ENCODE measurements around the gene METTL9. TPM values are rescaled to one million over a fixed set of nuclear protein-coding genes. Genes with fewer than 3 reads are reported as not detected.

METTL9 gene
- total and polyA plus RNA-seq, 4 donors = 159 to 207 (median 179) TPM

GRCh38 chr16:21613361-21613760, 14.0 kb downstream of the METTL9 start:
- Histone ChIP-seq H3K27me3 (ENCODE audit: control insufficient read depth, insufficient read depth, low read length) (no peaks in the 10 kb centered on the region), H3K9me3 (ENCODE audit: control insufficient read depth, insufficient read depth, low read length) (no peaks in the 10 kb centered on the region), H3K36me3 (ENCODE audit: control insufficient read depth, insufficient read depth, low read length) (no peaks in the 10 kb centered on the region), H3K4me1 (ENCODE audit: control insufficient read depth, insufficient read depth, low read length) (peaks cover 2% of the 10 kb centered on the region), H3K4me3 (ENCODE audit: low read depth, low read length) (no peak overlapping the region), H3K27ac (ENCODE audit: low read depth, low read length) (no peak overlapping the region)
- 58% methylated on average over 1 of the region's 4 CpGs for WGBS (ENCODE audit: insufficient coverage)
- no peak for DNase-seq (ENCODE audit: low read depth in 4 of 6, low spot score in 6 of 6)

- no peak for DNase-seq (ENCODE audit: low read depth in 4 of 6, low spot score in 6 of 6)
- Histone ChIP-seq H3K4me3 (ENCODE audit: low read depth, low read length) (no peak overlapping the region), H3K4me1 (ENCODE audit: control insufficient read depth, insufficient read depth, low read length) (peaks cover 2% of the 10 kb centered on the region), H3K36me3 (ENCODE audit: control insufficient read depth, insufficient read depth, low read length) (peaks cover 3% of the 10 kb centered on the region), H3K9me3 (ENCODE audit: control insufficient read depth, insufficient read depth, low read length) (no peaks in the 10 kb centered on the region), H3K27me3 (ENCODE audit: control insufficient read depth, insufficient read depth, low read length) (no peaks in the 10 kb centered on the region), H3K27ac (ENCODE audit: low read depth, low read length) (no peak overlapping the region)
- WGBS (ENCODE audit: insufficient coverage) = no CpG with 5 or more reads among the region's 2 CpGs
These were observed 14.4 kb downstream of the METTL9 start for GRCh38 chr16:21613781-21614180.

- no peak overlapping the region for H3K4me3 ChIP-seq (ENCODE audit: low read depth, low read length)
- peaks cover 6% of the 10 kb centered on the region for H3K36me3 ChIP-seq (ENCODE audit: control insufficient read depth, insufficient read depth, low read length)
- WGBS (ENCODE audit: insufficient coverage) = 95% methylated on average over 2 of the region's 3 CpGs
- no peak for DNase-seq (ENCODE audit: low read depth in 4 of 6, low spot score in 6 of 6)
- peaks cover 2% of the 10 kb centered on the region for H3K4me1 ChIP-seq (ENCODE audit: control insufficient read depth, insufficient read depth, low read length)
- no peak overlapping the region for H3K27ac ChIP-seq (ENCODE audit: low read depth, low read length)
- H3K9me3 ChIP-seq (ENCODE audit: control insufficient read depth, insufficient read depth, low read length) = no peaks in the 10 kb centered on the region
- H3K27me3 ChIP-seq (ENCODE audit: control insufficient read depth, insufficient read depth, low read length) = no peaks in the 10 kb centered on the region
These were observed 15.5 kb downstream of the METTL9 start for GRCh38 chr16:21614896-21615295.

GRCh38 chr16:21617607-21618006, 18.2 kb downstream of the METTL9 start:
- no peaks in the 10 kb centered on the region for H3K27me3 ChIP-seq (ENCODE audit: control insufficient read depth, insufficient read depth, low read length)
- no CpG with 5 or more reads among the region's 3 CpGs for WGBS (ENCODE audit: insufficient coverage)
- DNase-seq (ENCODE audit: low read depth in 4 of 6, low spot score in 6 of 6) = no peak
- peaks cover 11% of the 10 kb centered on the region for H3K36me3 ChIP-seq (ENCODE audit: control insufficient read depth, insufficient read depth, low read length)
- no peaks in the 10 kb centered on the region for H3K4me1 ChIP-seq (ENCODE audit: control insufficient read depth, insufficient read depth, low read length)
- no peak overlapping the region for H3K4me3 ChIP-seq (ENCODE audit: low read depth, low read length)
- no peak overlapping the region for H3K27ac ChIP-seq (ENCODE audit: low read depth, low read length)
- no peaks in the 10 kb centered on the region for H3K9me3 ChIP-seq (ENCODE audit: control insufficient read depth, insufficient read depth, low read length)

- H3K27ac ChIP-seq (ENCODE audit: low read depth, low read length) = no peak overlapping the region
- no CpG with 5 or more reads among the region's 5 CpGs for WGBS (ENCODE audit: insufficient coverage)
- no peak for DNase-seq (ENCODE audit: low read depth in 4 of 6, low spot score in 6 of 6)
- H3K36me3 ChIP-seq (ENCODE audit: control insufficient read depth, insufficient read depth, low read length) = peaks cover 11% of the 10 kb centered on the region
- no peaks in the 10 kb centered on the region for H3K9me3 ChIP-seq (ENCODE audit: control insufficient read depth, insufficient read depth, low read length)
- no peaks in the 10 kb centered on the region for H3K4me1 ChIP-seq (ENCODE audit: control insufficient read depth, insufficient read depth, low read length)
- H3K4me3 ChIP-seq (ENCODE audit: low read depth, low read length) = no peak overlapping the region
- H3K27me3 ChIP-seq (ENCODE audit: control insufficient read depth, insufficient read depth, low read length) = no peaks in the 10 kb centered on the region
These were observed 18.9 kb downstream of the METTL9 start for GRCh38 chr16:21618281-21618680.

- H3K27me3 ChIP-seq (ENCODE audit: control insufficient read depth, insufficient read depth, low read length) = no peaks in the 10 kb centered on the region
- 91% methylated on average over 3 of the region's 4 CpGs for WGBS (ENCODE audit: insufficient coverage)
These were observed 20.5 kb downstream of the METTL9 start for GRCh38 chr16:21619765-21620425.

GRCh38 chr16:21620592-21620991, 21.2 kb downstream of the METTL9 start:
- Histone ChIP-seq H3K9me3 (ENCODE audit: control insufficient read depth, insufficient read depth, low read length) (no peaks in the 10 kb centered on the region), H3K27ac (ENCODE audit: low read depth, low read length) (no peak overlapping the region), H3K4me3 (ENCODE audit: low read depth, low read length) (no peak overlapping the region), H3K4me1 (ENCODE audit: control insufficient read depth, insufficient read depth, low read length) (no peaks in the 10 kb centered on the region), H3K27me3 (ENCODE audit: control insufficient read depth, insufficient read depth, low read length) (no peaks in the 10 kb centered on the region), H3K36me3 (ENCODE audit: control insufficient read depth, insufficient read depth, low read length) (peaks cover 14% of the 10 kb centered on the region)
- DNase-seq (ENCODE audit: low read depth in 4 of 6, low spot score in 6 of 6) = no peak

More at GRCh38 chr16:21619765-21620425, 20.5 kb downstream of the METTL9 start:
- no peak overlapping the region for H3K4me3 ChIP-seq (ENCODE audit: low read depth, low read length)
- H3K9me3 ChIP-seq (ENCODE audit: control insufficient read depth, insufficient read depth, low read length) = no peaks in the 10 kb centered on the region
- no peaks in the 10 kb centered on the region for H3K4me1 ChIP-seq (ENCODE audit: control insufficient read depth, insufficient read depth, low read length)
- DNase-seq (ENCODE audit: low read depth in 4 of 6, low spot score in 6 of 6) = no peak
- H3K36me3 ChIP-seq (ENCODE audit: control insufficient read depth, insufficient read depth, low read length) = peaks cover 14% of the 10 kb centered on the region
- H3K27ac ChIP-seq (ENCODE audit: low read depth, low read length) = no peak overlapping the region

- no peak overlapping the region for H3K4me3 ChIP-seq (ENCODE audit: low read depth, low read length)
- H3K36me3 ChIP-seq (ENCODE audit: control insufficient read depth, insufficient read depth, low read length) = peaks cover 14% of the 10 kb centered on the region
- H3K4me1 ChIP-seq (ENCODE audit: control insufficient read depth, insufficient read depth, low read length) = no peaks in the 10 kb centered on the region
- no peaks in the 10 kb centered on the region for H3K27me3 ChIP-seq (ENCODE audit: control insufficient read depth, insufficient read depth, low read length)
- no CpG with 5 or more reads among the region's 1 CpG for WGBS (ENCODE audit: insufficient coverage)
- H3K9me3 ChIP-seq (ENCODE audit: control insufficient read depth, insufficient read depth, low read length) = no peaks in the 10 kb centered on the region
- H3K27ac ChIP-seq (ENCODE audit: low read depth, low read length) = no peak overlapping the region
- DNase-seq (ENCODE audit: low read depth in 4 of 6, low spot score in 6 of 6) = no peak
These were observed 23.2 kb downstream of the METTL9 start for GRCh38 chr16:21622545-21622944.

- no peaks in the 10 kb centered on the region for H3K27me3 ChIP-seq (ENCODE audit: control insufficient read depth, insufficient read depth, low read length)
- H3K36me3 ChIP-seq (ENCODE audit: control insufficient read depth, insufficient read depth, low read length) = peaks cover 15% of the 10 kb centered on the region
- H3K9me3 ChIP-seq (ENCODE audit: control insufficient read depth, insufficient read depth, low read length) = no peaks in the 10 kb centered on the region
- no peaks in the 10 kb centered on the region for H3K4me1 ChIP-seq (ENCODE audit: control insufficient read depth, insufficient read depth, low read length)
- no peak overlapping the region for H3K4me3 ChIP-seq (ENCODE audit: low read depth, low read length)
- no peak for DNase-seq (ENCODE audit: low read depth in 4 of 6, low spot score in 6 of 6)
- H3K27ac ChIP-seq (ENCODE audit: low read depth, low read length) = no peak overlapping the region
- no CpG with 5 or more reads among the region's 1 CpG for WGBS (ENCODE audit: insufficient coverage)
These were observed 25.6 kb downstream of the METTL9 start for GRCh38 chr16:21625026-21625425.

GRCh38 chr16:21626659-21627277, 27.4 kb downstream of the METTL9 start:
- Histone ChIP-seq H3K36me3 (ENCODE audit: control insufficient read depth, insufficient read depth, low read length) (peaks cover 15% of the 10 kb centered on the region), H3K27me3 (ENCODE audit: control insufficient read depth, insufficient read depth, low read length) (no peaks in the 10 kb centered on the region), H3K4me3 (ENCODE audit: low read depth, low read length) (no peak overlapping the region), H3K4me1 (ENCODE audit: control insufficient read depth, insufficient read depth, low read length) (no peaks in the 10 kb centered on the region), H3K9me3 (ENCODE audit: control insufficient read depth, insufficient read depth, low read length) (no peaks in the 10 kb centered on the region), H3K27ac (ENCODE audit: low read depth, low read length) (peak overlapping the region; percentile 19)
- 4% methylated on average over 3 of the region's 6 CpGs for WGBS (ENCODE audit: insufficient coverage)
- DNase-seq (ENCODE audit: low read depth in 4 of 6, low spot score in 6 of 6) = peak in 4 of 6 donors; percentile 15 to 70 (median 44)

All from spinal cord (tissue), 10 donors.